Stimulated activated naive CD8-positive, alpha-beta T cell treated with anti-CD3 and anti-CD28 coated beads, Interleukin-15, Interleukin-2, amounts not matched to agents 100 ng/mL and 50 ng/mL, for 24 hours (primary cell): ENCODE data around the gene MAN2A1.

ENCODE experiments used
- H3K27ac Mint-ChIP-seq: one replicate; pipeline ENCODE4 v1.8.0; 2021; ENCODE audit warnings: mild to moderate bottlenecking, mixed read lengths
- H3K27me3 Mint-ChIP-seq: one replicate; pipeline ENCODE4 v1.8.0; 2021; ENCODE audit warnings: mixed read lengths
- H3K36me3 Mint-ChIP-seq: one replicate; pipeline ENCODE4 v1.8.0; 2021; ENCODE audit warnings: low read depth, mixed read lengths
- H3K4me1 Mint-ChIP-seq: one replicate; pipeline ENCODE4 v1.8.0; 2021; ENCODE audit warnings: low read depth, mixed read lengths
- H3K4me3 Mint-ChIP-seq: one replicate; pipeline ENCODE4 v1.8.0; 2021; ENCODE audit warnings: mild to moderate bottlenecking, mixed read lengths
- H3K9me3 Mint-ChIP-seq: one replicate; pipeline ENCODE4 v1.8.0; 2021; ENCODE audit warnings: mixed read lengths

MAN2A1 gene

GRCh38 chr5:109775130-109775529 lies 85.4 kb downstream of the MAN2A1 start:
- no peak overlapping the region for H3K4me3 Mint-ChIP-seq
- no peak overlapping the region for H3K27ac Mint-ChIP-seq
- peaks cover 66% of the 10 kb centered on the region for H3K36me3 Mint-ChIP-seq
- no peaks in the 10 kb centered on the region for H3K9me3 Mint-ChIP-seq
- H3K27me3 Mint-ChIP-seq, result no peaks in the 10 kb centered on the region
- peaks cover 14% of the 10 kb centered on the region for H3K4me1 Mint-ChIP-seq

GRCh38 chr5:109779036-109779735 lies 89.5 kb downstream of the MAN2A1 start:
- Mint-ChIP-seq H3K4me3 (no peak overlapping the region), H3K27ac (no peak overlapping the region), H3K4me1 (peaks cover 14% of the 10 kb centered on the region), H3K27me3 (no peaks in the 10 kb centered on the region), H3K36me3 (peaks cover 63% of the 10 kb centered on the region), H3K9me3 (no peaks in the 10 kb centered on the region)

DNA sequence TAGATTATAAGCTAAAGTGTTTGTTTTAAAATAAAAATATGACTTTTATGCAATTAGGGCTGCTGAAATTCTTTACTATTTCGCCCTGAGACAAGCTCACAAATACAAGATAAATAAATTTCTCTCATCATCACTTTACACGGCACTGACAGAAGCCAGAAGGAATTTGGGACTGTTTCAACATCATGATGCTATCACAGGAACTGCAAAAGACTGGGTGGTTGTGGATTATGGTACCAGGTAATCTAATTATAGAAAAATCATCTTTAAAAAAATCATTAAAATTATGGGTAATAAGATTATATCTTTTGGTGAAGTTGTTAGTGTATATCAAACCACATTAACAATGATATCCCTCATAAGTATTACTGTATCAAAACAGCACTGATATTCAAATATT lies 95.0 kb downstream of the MAN2A1 start:
- H3K27me3 Mint-ChIP-seq, result no peaks in the 10 kb centered on the region
- H3K9me3 Mint-ChIP-seq, result no peaks in the 10 kb centered on the region
- H3K4me3 Mint-ChIP-seq, result no peak overlapping the region
- peaks cover 19% of the 10 kb centered on the region for H3K4me1 Mint-ChIP-seq
- H3K27ac Mint-ChIP-seq, result no peak overlapping the region
- peaks cover 63% of the 10 kb centered on the region for H3K36me3 Mint-ChIP-seq

GRCh38 chr5:109786206-109786855 lies 96.6 kb downstream of the MAN2A1 start:
- Mint-ChIP-seq H3K4me3 (no peak overlapping the region), H3K27ac (no peak overlapping the region), H3K36me3 (peaks cover 61% of the 10 kb centered on the region), H3K4me1 (peaks cover 19% of the 10 kb centered on the region), H3K27me3 (no peaks in the 10 kb centered on the region), H3K9me3 (no peaks in the 10 kb centered on the region)

DNA sequence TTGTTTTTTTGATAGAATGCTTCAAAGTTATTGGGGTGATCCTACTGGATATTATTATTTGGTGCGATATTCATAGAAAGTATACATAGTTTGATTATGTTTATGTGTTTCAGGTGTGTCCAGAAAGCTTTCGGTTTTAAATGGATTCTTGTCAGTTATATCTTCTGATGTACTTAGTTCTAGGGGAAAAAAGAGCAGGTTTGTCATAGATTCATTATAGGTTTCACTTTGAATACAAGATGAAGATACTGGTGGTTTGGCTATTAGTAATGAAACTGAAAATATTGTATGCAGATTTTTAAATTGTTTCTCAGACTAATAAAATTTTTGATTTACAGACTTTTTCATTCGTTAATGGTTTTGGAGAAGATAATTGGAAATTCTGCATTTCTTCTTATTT lies 98.9 kb downstream of the MAN2A1 start:
- Mint-ChIP-seq H3K27ac (no peak overlapping the region), H3K4me1 (peaks cover 19% of the 10 kb centered on the region), H3K9me3 (no peaks in the 10 kb centered on the region), H3K36me3 (peaks cover 76% of the 10 kb centered on the region), H3K4me3 (no peak overlapping the region), H3K27me3 (no peaks in the 10 kb centered on the region)

- H3K36me3 Mint-ChIP-seq, result peaks cover 81% of the 10 kb centered on the region
- H3K9me3 Mint-ChIP-seq, result no peaks in the 10 kb centered on the region
- no peaks in the 10 kb centered on the region for H3K27me3 Mint-ChIP-seq
- H3K27ac Mint-ChIP-seq, result no peak overlapping the region
- peaks cover 12% of the 10 kb centered on the region for H3K4me1 Mint-ChIP-seq
- H3K4me3 Mint-ChIP-seq, result no peak overlapping the region
Observed at GRCh38 chr5:109792613-109793012, 102.9 kb downstream of the MAN2A1 start.

GRCh38 chr5:109803854-109804253 lies 114.1 kb downstream of the MAN2A1 start:
- H3K9me3 Mint-ChIP-seq, result peaks cover 4% of the 10 kb centered on the region
- peaks cover 59% of the 10 kb centered on the region for H3K36me3 Mint-ChIP-seq
- no peak overlapping the region for H3K27ac Mint-ChIP-seq
- no peaks in the 10 kb centered on the region for H3K27me3 Mint-ChIP-seq
- no peaks in the 10 kb centered on the region for H3K4me1 Mint-ChIP-seq
- H3K4me3 Mint-ChIP-seq, result no peak overlapping the region

GRCh38 chr5:109805472-109805871 lies 115.7 kb downstream of the MAN2A1 start:
- H3K4me3 Mint-ChIP-seq, result no peak overlapping the region
- H3K4me1 Mint-ChIP-seq, result no peaks in the 10 kb centered on the region
- no peaks in the 10 kb centered on the region for H3K27me3 Mint-ChIP-seq
- peaks cover 62% of the 10 kb centered on the region for H3K36me3 Mint-ChIP-seq
- no peak overlapping the region for H3K27ac Mint-ChIP-seq
- H3K9me3 Mint-ChIP-seq, result no peaks in the 10 kb centered on the region

DNA sequence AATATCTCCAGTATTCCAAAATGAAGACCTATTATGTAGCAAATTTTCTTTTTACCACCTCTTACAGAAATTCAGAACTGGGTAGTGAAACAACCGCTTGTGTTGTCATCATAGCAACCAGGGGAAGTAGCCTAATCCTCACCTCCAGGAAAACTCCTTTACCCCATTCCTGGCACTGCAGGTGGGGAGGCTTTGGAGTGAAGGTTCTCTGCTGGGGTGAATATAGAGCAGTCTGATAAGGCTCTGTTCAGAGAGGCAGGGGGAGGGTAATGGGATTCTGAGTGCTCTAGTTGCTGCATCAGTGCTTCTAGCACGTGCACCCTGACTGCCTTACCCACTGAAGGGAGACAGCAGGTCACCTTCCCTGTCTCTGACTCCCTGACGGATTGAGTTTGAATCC lies 116.2 kb downstream of the MAN2A1 start:
- H3K27ac Mint-ChIP-seq, result no peak overlapping the region
- H3K4me3 Mint-ChIP-seq, result no peak overlapping the region
- H3K9me3 Mint-ChIP-seq, result no peaks in the 10 kb centered on the region
- H3K4me1 Mint-ChIP-seq, result no peaks in the 10 kb centered on the region
- H3K36me3 Mint-ChIP-seq, result peaks cover 62% of the 10 kb centered on the region
- no peaks in the 10 kb centered on the region for H3K27me3 Mint-ChIP-seq

DNA sequence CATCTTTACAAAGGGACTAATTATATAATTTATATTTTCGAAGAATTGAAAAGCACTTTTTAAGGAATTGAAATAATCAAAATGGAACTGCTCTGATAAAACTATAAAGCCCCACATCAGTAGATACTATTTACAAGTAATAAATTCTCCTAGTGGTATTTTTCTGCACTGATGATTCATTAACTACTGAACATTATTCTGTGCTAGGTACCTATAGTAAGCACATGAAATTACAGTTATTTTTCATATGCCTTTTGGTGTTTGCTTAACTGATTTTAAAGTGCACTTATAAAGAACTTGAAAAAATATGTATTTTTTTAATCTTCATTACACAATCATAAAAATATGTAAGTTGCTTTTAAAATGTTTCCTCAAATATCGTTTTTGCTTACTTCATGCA lies 123.0 kb downstream of the MAN2A1 start:
- H3K36me3 Mint-ChIP-seq, result peaks cover 71% of the 10 kb centered on the region
- H3K27me3 Mint-ChIP-seq, result no peaks in the 10 kb centered on the region
- H3K27ac Mint-ChIP-seq, result no peak overlapping the region
- no peaks in the 10 kb centered on the region for H3K9me3 Mint-ChIP-seq
- no peak overlapping the region for H3K4me3 Mint-ChIP-seq
- H3K4me1 Mint-ChIP-seq, result no peaks in the 10 kb centered on the region

GRCh38 chr5:109816732-109817131 lies 127.0 kb downstream of the MAN2A1 start:
- Mint-ChIP-seq H3K27me3 (no peaks in the 10 kb centered on the region), H3K4me1 (no peaks in the 10 kb centered on the region), H3K27ac (no peak overlapping the region), H3K4me3 (no peak overlapping the region), H3K9me3 (no peaks in the 10 kb centered on the region), H3K36me3 (peaks cover 62% of the 10 kb centered on the region)

DNA sequence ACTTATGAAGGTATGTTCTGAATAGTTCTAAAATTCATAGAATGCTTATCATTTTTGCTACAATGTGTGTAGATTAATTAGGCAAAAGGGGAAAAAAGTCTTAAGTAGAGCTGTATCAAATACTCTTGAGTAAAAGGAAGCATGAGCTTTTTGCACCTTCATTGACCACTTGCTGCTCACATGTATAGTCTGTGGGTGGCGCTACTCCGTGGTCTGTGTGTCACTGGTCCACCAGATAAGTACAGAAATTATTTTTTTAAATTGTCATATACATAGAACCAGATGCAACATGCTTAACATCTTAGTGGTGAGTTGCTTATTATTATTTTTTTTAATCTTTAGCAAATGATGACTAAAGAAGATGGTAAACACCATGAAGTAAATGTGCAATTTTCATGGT lies 130.2 kb downstream of the MAN2A1 start:
- Mint-ChIP-seq H3K4me1 (no peaks in the 10 kb centered on the region), H3K27me3 (no peaks in the 10 kb centered on the region), H3K9me3 (no peaks in the 10 kb centered on the region), H3K4me3 (no peak overlapping the region), H3K27ac (no peak overlapping the region), H3K36me3 (peaks cover 71% of the 10 kb centered on the region)

DNA sequence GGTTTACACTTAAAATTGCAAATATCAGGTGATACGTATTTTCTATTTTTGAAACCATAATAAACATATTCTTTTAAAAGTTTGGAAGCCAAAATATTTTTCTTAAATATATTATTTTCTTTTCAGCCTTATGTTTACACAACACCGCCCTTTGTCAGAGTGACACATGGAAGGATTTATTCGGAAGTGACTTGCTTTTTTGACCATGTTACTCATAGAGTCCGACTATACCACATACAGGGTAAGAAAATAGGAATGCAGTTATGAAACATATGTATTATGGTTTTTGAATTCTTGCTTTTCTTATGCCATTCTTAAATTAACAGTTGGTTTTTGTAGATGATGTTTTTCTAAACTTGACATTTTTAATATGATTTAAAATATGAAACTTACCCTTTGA lies 133.9 kb downstream of the MAN2A1 start:
- H3K36me3 Mint-ChIP-seq, result peaks cover 83% of the 10 kb centered on the region
- H3K9me3 Mint-ChIP-seq, result no peaks in the 10 kb centered on the region
- H3K4me3 Mint-ChIP-seq, result no peak overlapping the region
- no peak overlapping the region for H3K27ac Mint-ChIP-seq
- H3K27me3 Mint-ChIP-seq, result no peaks in the 10 kb centered on the region
- H3K4me1 Mint-ChIP-seq, result no peaks in the 10 kb centered on the region

DNA sequence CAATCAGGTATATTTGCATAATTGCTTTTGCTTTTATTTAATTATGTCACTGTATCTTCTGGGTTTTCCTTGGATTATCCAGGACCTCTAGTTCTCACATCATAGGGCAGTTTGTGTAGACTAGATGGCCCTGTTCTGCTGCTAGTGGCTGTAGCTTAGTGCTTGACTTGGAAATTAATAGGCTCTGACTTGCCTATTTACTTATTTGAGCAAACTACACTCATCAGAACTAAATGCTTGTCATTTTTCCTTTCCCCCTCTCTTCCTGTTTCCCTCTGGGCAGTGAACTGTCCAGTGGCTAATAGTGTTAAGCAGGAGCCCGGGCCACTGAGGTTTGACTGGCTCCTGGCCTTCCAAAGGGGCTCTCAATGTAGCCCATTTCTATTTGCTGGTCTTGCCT lies 135.7 kb downstream of the MAN2A1 start:
- Mint-ChIP-seq H3K4me3 (no peak overlapping the region), H3K27ac (no peak overlapping the region), H3K36me3 (peaks cover 86% of the 10 kb centered on the region), H3K4me1 (no peaks in the 10 kb centered on the region), H3K9me3 (no peaks in the 10 kb centered on the region), H3K27me3 (no peaks in the 10 kb centered on the region)

DNA sequence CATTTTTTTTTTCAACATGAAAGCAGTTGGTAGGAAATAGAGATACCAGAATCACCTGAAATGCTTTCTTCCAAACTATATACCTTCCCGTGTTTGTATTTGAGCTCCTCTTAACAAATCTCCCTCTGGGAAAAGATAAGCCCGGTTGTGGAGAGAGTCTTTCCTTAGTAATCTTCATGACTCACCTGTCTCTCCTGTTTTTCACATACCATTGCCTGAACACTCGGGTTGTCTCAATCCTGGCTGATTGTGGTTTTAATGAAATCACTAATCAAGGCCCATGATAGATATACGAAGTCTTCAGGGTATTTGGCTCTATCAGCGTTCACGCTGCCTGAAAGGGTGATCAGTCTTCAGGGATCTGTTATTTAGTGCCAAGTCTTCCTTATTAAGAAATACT lies 136.7 kb downstream of the MAN2A1 start:
- H3K36me3 Mint-ChIP-seq, result peaks cover 86% of the 10 kb centered on the region
- peaks cover 4% of the 10 kb centered on the region for H3K4me1 Mint-ChIP-seq
- no peak overlapping the region for H3K27ac Mint-ChIP-seq
- H3K27me3 Mint-ChIP-seq, result no peaks in the 10 kb centered on the region
- H3K4me3 Mint-ChIP-seq, result no peak overlapping the region
- H3K9me3 Mint-ChIP-seq, result no peaks in the 10 kb centered on the region

GRCh38 chr5:109829331-109829730 lies 139.6 kb downstream of the MAN2A1 start:
- Mint-ChIP-seq H3K9me3 (no peaks in the 10 kb centered on the region), H3K27me3 (no peaks in the 10 kb centered on the region), H3K27ac (no peak overlapping the region), H3K36me3 (peaks cover 70% of the 10 kb centered on the region), H3K4me1 (peaks cover 4% of the 10 kb centered on the region), H3K4me3 (no peak overlapping the region)
